ENCODE measurements around the gene MAP3K14. TPM values are rescaled to one million over a fixed set of nuclear protein-coding genes. Genes with fewer than 3 reads are reported as not detected.

Gene MAP3K14
- total RNA-seq, 1 donor from 2014 or later = 9.9 TPM

DNA sequence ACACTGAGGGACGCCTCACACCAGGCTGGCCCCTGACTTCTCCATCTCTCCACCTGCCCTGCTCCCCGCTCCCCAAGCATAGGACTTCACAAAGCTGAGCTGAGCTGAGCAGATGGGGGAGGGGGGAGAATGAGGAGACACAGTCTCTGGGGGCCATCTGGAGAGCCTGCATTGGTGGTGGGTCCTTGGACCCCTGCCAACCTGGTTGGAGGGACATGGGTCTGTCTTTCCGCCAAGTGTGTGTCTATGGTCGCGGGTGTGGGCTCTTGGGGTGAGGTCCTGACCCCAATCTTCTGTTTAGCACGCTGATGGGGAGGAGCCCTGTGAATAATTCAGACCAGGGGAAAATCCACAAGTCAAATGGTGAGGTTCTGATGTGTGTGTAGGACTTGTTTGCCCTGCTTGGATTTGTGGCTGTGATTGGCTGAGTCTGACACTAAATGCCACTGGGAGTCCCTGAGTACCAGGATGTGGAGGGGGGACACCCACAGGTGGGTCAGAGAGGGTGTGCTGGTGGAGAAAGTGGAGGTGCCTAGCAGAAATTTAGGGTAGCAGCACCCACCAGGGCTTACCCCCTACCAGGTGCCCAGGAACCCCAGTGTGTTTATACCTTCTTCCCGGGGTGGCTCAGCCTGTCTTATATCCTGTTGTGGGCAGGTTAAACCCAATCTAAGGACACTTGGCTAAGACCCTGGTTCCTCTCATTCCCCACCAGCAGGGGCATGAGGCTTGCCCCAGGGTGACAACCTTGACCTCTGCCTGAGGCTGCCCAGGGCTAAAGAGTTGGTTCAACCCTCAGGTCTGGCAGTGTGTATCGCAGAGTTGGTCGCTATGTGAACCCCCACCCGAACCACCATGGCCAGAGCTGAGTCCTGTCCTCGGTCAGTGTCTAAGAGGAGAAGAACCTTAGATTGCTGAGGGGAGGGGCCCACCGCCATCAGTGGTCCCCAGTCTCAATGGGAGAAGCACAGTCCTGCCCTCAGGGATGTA is 93.0 kb downstream of the MAP3K14 start:
- DNase-seq (ENCODE audit: low read depth) = no peak

DNA sequence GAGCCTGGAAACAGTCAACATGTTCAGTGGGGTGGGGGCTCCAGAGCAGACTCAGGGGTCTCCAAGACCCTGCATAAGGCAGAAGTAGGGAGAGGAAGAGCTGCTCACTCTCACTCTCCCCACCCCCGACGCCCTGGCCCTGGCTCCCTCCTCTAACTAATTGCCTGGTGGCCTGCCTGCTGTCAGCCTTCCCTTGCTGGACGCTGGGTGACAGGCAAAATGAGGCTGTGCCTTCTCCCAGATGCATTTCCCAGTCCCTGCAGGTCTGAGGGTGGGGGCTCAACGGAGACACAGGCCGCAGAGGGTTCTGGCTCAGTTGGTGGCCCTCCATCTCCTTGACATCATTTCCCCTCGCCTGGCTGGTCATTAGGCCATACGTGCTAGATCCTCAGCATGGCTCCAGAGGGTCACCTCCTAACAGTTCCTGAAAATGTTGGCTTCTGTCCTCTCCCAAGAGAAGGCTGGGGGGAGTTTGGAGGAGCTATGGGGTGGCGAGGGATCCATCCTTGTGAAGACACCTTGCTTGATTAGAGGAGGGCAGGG is 93.8 kb downstream of the MAP3K14 start:
- DNase-seq (ENCODE audit: low read depth) = no peak

DNA sequence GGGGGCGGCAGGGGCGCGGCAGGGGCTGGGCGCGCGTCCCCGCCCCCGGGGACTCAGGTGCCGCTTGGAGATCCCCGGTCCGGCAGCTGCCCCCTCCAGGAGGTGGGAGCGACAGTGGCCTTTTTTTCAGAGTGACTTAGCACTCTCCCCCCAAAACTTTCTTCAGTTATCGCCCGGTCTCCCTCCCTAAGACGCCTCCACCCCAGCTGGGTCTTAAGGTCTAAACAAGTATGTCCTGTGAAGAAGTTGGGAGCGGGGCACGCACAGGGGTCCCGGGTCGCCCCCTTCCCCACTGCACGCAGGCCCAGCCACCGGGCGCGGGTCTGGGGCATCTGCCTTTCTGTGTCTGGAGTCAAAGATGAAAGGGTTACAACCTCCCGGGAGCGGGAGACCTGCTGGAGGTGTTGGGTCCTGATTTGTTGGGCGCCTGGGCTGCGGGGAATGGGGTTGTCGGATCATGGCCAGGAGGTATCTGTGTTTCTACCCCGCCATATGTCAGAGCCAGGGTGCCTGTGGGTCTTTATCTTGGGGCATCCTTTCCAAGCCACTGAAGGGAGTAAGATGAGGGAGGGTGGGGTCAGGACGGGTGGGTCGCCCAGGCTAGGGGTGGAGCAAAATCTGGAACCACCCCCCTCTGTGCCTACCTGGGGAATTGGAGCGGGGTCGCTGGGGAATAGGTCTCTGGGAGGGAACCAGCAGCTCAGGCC is 94.4 kb downstream of the MAP3K14 start:
- no peak for DNase-seq (ENCODE audit: low read depth)

DNA sequence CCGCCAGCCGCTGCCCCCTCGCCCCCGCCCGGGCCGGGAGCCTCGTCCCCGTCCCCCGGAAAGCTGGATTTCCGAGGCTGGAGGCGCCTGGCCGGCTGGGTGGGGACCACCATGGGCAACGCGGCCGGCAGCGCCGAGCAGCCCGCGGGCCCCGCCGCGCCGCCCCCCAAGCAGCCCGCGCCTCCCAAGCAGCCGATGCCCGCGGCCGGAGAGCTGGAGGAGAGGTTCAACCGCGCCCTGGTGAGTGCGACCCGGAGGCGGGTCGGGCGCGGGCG is 94.9 kb downstream of the MAP3K14 start:
- DNase-seq (ENCODE audit: low read depth) = no peak

DNA sequence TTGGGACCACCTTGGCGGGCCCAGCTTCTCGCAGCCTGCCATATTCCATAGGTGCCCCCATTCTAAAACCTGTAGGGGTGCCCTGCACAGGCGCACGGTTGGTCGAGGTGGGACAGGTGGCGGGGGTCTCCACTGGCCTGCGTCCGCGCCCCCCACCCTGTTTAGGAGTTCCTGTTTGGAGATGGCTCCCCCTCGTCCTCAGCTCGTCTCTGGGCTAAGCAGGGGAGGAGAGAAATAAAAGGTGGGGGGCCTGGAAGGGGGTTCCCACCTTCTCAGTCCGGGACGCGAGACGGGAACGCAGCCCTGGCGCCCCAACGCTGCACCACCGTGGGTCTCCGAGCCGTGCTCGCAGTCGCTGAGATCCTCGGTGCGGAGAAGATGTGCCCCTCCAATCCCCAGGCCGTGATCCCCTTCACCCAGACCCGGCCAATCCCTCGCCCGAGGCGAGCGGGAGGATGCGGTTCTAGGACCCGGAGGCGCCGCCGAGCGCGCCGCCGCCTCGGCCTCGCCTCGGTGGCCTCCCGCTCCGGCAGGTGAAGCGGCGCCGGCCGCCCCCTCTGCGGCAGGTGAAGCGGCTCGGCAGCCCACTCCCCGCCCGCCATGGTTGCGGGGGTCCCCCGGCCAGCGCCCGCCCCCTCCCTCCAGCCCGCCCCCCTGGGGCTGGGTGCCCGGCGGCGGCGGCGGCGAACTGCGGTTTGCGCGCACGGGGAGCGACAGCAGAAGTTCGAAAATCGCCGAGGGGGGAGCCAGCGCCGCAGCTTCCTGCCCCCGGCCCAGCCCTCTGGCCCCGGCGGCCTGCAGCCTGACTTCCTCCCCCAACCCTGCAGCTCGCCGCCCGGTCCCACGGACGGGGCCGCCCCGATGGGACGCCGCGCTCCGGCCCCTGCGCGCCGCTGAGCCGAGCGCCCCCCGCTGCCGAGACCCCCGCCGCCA is 95.5 kb downstream of the MAP3K14 start, which contains the start of gene FMNL1:
Gene FMNL1, plus strand, starts transcription at position 805 of the 933 bp plus-strand sequence. CDS start 240 bp downstream, outside the sequence.
- DNase-seq (ENCODE audit: low read depth) = no peak

DNA sequence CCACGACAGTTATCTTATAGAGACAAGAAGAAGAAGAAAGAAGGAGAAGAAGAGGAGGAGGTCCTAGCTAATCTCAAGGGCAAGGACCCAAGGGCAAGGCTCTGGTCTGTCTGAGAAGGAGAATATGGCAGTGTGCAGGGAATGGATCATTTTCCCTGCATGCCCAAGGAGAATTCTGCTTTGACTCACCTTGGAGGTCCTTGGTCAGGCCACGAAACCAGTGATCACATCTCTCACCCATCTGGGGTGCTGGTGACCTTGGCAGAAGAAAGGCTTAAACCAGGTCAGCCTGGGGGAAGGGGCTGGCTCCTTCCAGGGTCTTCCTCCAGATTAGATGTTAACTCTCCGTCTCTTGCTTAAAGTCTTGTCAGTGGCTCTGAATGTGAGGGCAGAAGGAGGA is 96.7 kb downstream of the MAP3K14 start:
- DNase-seq (ENCODE audit: low read depth) = no peak

DNA sequence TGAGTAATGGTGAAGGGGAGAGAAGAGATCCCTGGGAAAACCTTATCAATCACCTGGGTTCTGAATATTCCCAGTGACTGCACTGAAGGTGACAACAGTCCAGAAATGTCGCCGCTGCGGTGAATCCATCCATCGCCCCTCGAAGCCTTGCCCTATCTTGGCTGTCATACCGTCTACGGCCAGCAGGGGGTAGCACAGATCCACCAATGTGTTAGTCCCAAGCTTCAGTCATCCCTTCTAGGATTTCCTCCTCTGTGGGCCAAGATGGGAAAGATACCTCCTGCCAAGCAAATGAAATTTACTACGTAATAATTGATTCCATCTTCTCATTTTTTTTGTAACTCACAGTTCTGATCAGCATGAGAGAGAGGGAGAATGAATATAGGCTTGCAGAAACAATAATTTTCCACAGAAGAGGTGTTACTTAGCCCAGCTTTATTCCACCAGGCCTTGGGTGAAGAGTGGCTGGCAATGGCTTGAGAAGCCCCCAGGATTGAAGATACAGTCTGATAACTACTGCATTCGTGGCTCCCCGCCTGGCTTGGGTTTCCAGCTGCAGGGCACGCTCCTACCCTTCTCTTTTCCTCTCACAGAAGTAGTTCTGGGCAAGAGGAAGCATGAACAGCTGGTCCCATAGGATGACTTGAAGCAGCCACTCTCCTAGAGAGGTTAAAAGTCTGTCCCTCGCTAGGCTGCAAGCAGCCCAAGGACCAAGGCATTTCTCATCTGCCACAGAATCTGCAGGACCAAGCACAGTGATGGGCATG is 97.7 kb downstream of the MAP3K14 start:
- DNase-seq (ENCODE audit: low read depth) = peak; percentile 55

Other genes with a start within 250 kb of the MAP3K14 start
- gene PLCD3, start 184.5 kb downstream of the MAP3K14 start, total RNA-seq = 26.9 and 98.1 TPM in 2 replicates
- 7.2 and 9.6 TPM in 2 replicates for gene ACBD4, start 181.3 kb downstream of the MAP3K14 start, total RNA-seq
- gene HEXIM1, start 168.5 kb downstream of the MAP3K14 start, total RNA-seq = 10.8 and 38.0 TPM in 2 replicates
- gene HEXIM2, start 155.1 kb downstream of the MAP3K14 start, total RNA-seq = 5.6 and 7.3 TPM in 2 replicates
- gene FMNL1, start 95.1 kb downstream of the MAP3K14 start, total RNA-seq = 7.5 and 12.1 TPM in 2 replicates
- 0.10 TPM in 1 of 2 replicates, not detected in the other for gene SPATA32, start 54.9 kb downstream of the MAP3K14 start, total RNA-seq
- gene ARHGAP27, start 115.8 kb upstream of the MAP3K14 start, total RNA-seq = 12.1 and 22.6 TPM in 2 replicates
- 9.4 and 29.3 TPM in 2 replicates for gene PLEKHM1, start 173.7 kb upstream of the MAP3K14 start, total RNA-seq

Data from renal cortical epithelial cell (primary cell).